Heart right ventricle (tissue), 16 donors: ENCODE measurements around the gene FBXO2. TPM values are rescaled to one million over a fixed set of nuclear protein-coding genes. Genes with fewer than 3 reads are reported as not detected.
A peak's percentile ranks its signal among the peaks of the same experiment; 100 is the strongest.

Experiments used
- ATAC-seq, 8 donors: fragments of 200-7000 bp; cut with Tn5 transposase; one replicate each; pipeline ENCODE4 v1.9.1; 2020; ENCODE audit warnings: mild to moderate bottlenecking in 8 of 8, moderate library complexity in 8 of 8, moderate number of reproducible peaks in 1 of 8
- DNase-seq, 2 donors: peaks; one replicate each; pipeline ENCODE4 v3.0.0-alpha.2; 2020
- H3K27ac ChIP-seq, 10 donors: fragments of 200-600 bp; sonication (generic) in 2 of 10; one replicate each; pipeline versions ENCODE4 v1.5.0 to v1.8.0; 2020 to 2022; ENCODE audit warnings: mild to moderate bottlenecking in 3 of 10
- H3K27me3 ChIP-seq, 7 donors: fragments of 200-600 bp; one replicate each; pipeline ENCODE4 v1.8.0; 2021 to 2022; ENCODE audit warnings: mild to moderate bottlenecking in 2 of 7
- H3K36me3 ChIP-seq, 9 donors: fragments of 200-600 bp; sonication (generic) in 1 of 9; one replicate each; pipeline versions ENCODE4 v1.5.0 to v1.8.0; 2020 to 2022; ENCODE audit warnings: mild to moderate bottlenecking in 2 of 9
- H3K4me1 ChIP-seq, 9 donors: fragments of 200-600 bp; sonication (generic) in 1 of 9; one replicate each; pipeline versions ENCODE4 v1.5.0 to v1.8.0; 2020 to 2022; ENCODE audit warnings: mild to moderate bottlenecking in 4 of 9
- H3K4me3 ChIP-seq, 10 donors: fragments of 200-600 bp; sonication (generic) in 2 of 10; one replicate each; pipeline versions ENCODE4 v1.5.0 to v1.8.0; 2020 to 2022; ENCODE audit warnings: mild to moderate bottlenecking in 7 of 10, moderate library complexity in 2 of 10
- H3K9me3 ChIP-seq, 11 donors: fragments of 200-600 bp in 10 of 11; sonication (generic) in 2 of 11; one replicate each; pipeline versions ENCODE4 v1.5.0 to v1.8.0; 2013 to 2022; ENCODE audit warnings: mild to moderate bottlenecking in 2 of 11, control low read depth in 1 of 11, moderate library complexity in 1 of 11
- CTCF ChIP-seq, 9 donors: fragments of 200-600 bp; sonication (generic) in 2 of 9; IDR thresholded peaks; one replicate each; pipeline versions ENCODE4 v1.5.0 to v1.8.0; 2021 to 2022; ENCODE audit warnings: antibody characterized with exemption in 9 of 9, mild to moderate bottlenecking in 5 of 9, moderate library complexity in 1 of 9
- WGBS, 2 donors: extraction: QIAGEN DNeasy Blood & Tissue Kit; methylation state at CpG; one replicate each; pipeline ENCODE4 v1.1.7; 2013; ENCODE audit warnings: inconsistent platforms in 1 of 2; 5-methylcytosine and 5-hydroxymethylcytosine counted together
- intact Hi-C, 10 donors: fragments of 100-400 bp; cut with DNase I; formaldehyde crosslinking; loops; one replicate each; pipeline versions ENCODE4 v1.11.1 to v1.14.2; 2022
- polyA plus RNA-seq, 2 donors: library from polyadenylated mRNA; stranded (reverse); fragments of 200-250 nt; gene quantifications; one replicate each; pipeline ENCODE4 v1.2.3, GENCODE V29; 2013
- total RNA-seq, 10 donors: library from RNA; stranded (reverse); fragmentation: NEBNext Ultra II Directional in 3 of 10; extraction: Animal tissue kit (Norgen Biotek cat#: 25700) in 3 of 10; gene quantifications; one replicate each; pipeline versions ENCODE4 v1.2.1 to v1.2.4, GENCODE V29; 2021 to 2023
- donor health status: Arrhythmogenic right ventricular cardiomyopathy.
- donor health status: ischemic (EF 13 %, LVEDD 7.1; RV severe dilation, severe dysfunction).
- donor health status: healthy with polysubstance abuse.
- donor health status: DM: no; HTN: yes; CAD: no.
- donor health status: DM: no; HTN: no; CAD: no.
- donor health status: ischemic (EF 25% LVEDD 6.9; RV normal size, moderate dysfunction).
- donor health status: ischemic (EF 25% LVEDD 5.7; RV mildly dilated, moderate dysfunction).
- donor health status: healthy.
- donor health status: DM: yes; HTN: yes; CAD: no.
- donor health status: Ischemic cardiomyopathy.
- donor health status: ischemic (EF 35%, LVEDD 5.7; RV mildly dilated, moderate dysfunction).
- donor health status: nonischemic (EF 11% LVEDD 7.7; RV severe dilation, severe dysfunction).
- donor health status: DM: yes; HTN: yes; CAD: no.
- donor health status: PGD.
- donor health status: ischemic (EF 29% LVEDD 5.4; RV normal size, mild dysfunction).
- donor health status: nonischemic (EF 23%, LVEDD 6.1; RV moderate dilation, normal function).

FBXO2 gene
- total and polyA plus RNA-seq, 12 donors: 0.70 to 5.5 (median 2.0) TPM

- Histone ChIP-seq H3K4me1 (peaks cover 0 to 33% (median 22%) of the 10 kb centered on the region in 9 donors), H3K36me3 (no peaks in the 10 kb centered on the region), H3K27ac (no peak overlapping the region), H3K27me3 (peaks cover 3 to 69% (median 30%) of the 10 kb centered on the region in 7 donors), H3K9me3 (no peaks in the 10 kb centered on the region), H3K4me3 (no peak overlapping the region)
- DNase-seq: peak in 1 of 2 donors; percentile 41
- 51 to 53% methylated on average over 6 of the region's 6 CpGs for WGBS, 2 donors
- intact Hi-C loops: loop anchor here in 5 of 10 donors (5.0 to 10.0 kb wide), 6 partner anchors 171 to 611 kb away; partner anchors contain the start of genes DISP3 (in 2 of the 5) and MASP2 (in 1 of the 5)
- ATAC-seq: peak in 3 of 8 donors; percentile 16 to 36 (median 34)
- no peak for TF ChIP-seq CTCF (IDR thresholded peaks at IDR 0.05)
Measured at GRCh38 chr1:11648039-11648438, 6.2 kb downstream of the FBXO2 start.

- ATAC-seq (no peak), DNase-seq (no peak)
- intact Hi-C loops: loop anchor here in 5 of 10 donors (5.0 to 10.0 kb wide), 6 partner anchors 170 to 610 kb away; partner anchors contain the start of genes DISP3 (in 2 of the 5) and MASP2 (in 1 of the 5)
- no peaks in the 10 kb centered on the region for H3K9me3 ChIP-seq
- no peak overlapping the region for H3K4me3 ChIP-seq
- no peak overlapping the region for H3K27ac ChIP-seq
- no peak for TF ChIP-seq CTCF (IDR thresholded peaks at IDR 0.05)
- H3K4me1 ChIP-seq: peaks cover 0 to 33% (median 22%) of the 10 kb centered on the region in 9 donors
- H3K36me3 ChIP-seq: no peaks in the 10 kb centered on the region
- 90 to 91% methylated on average over 7 of the region's 7 CpGs for WGBS, 2 donors
- H3K27me3 ChIP-seq: peaks cover 3 to 71% (median 30%) of the 10 kb centered on the region in 7 donors
Measured at GRCh38 chr1:11647333-11647732, 6.9 kb downstream of the FBXO2 start.

- no peak overlapping the region for H3K4me3 ChIP-seq
- no peak for TF ChIP-seq CTCF (IDR thresholded peaks at IDR 0.05)
- intact Hi-C loops: loop anchor here in 5 of 10 donors (5.0 to 10.0 kb wide), 6 partner anchors 169 to 609 kb away; partner anchors contain the start of genes DISP3 (in 2 of the 5) and MASP2 (in 1 of the 5)
- peaks cover 0 to 34% (median 22%) of the 10 kb centered on the region in 9 donors for H3K4me1 ChIP-seq
- ATAC-seq: no peak
- peaks cover 3 to 76% (median 33%) of the 10 kb centered on the region in 7 donors for H3K27me3 ChIP-seq
- WGBS, 2 donors: 79 to 83% methylated on average over 8 to 9 of the region's 9 CpGs
- no peaks in the 10 kb centered on the region for H3K36me3 ChIP-seq
- DNase-seq: no peak
- no peak overlapping the region for H3K27ac ChIP-seq
- no peaks in the 10 kb centered on the region for H3K9me3 ChIP-seq
Measured at GRCh38 chr1:11646317-11646716, 7.9 kb downstream of the FBXO2 start.

- no peak overlapping the region for H3K4me3 ChIP-seq
- WGBS, 2 donors: 28 to 29% methylated on average over 8 of the region's 8 CpGs
- intact Hi-C loops: loop anchor here in 5 of 10 donors (5.0 to 10.0 kb wide), 6 partner anchors 168 to 608 kb away; partner anchors contain the start of genes DISP3 (in 2 of the 5) and MASP2 (in 1 of the 5)
- peaks cover 3 to 71% (median 33%) of the 10 kb centered on the region in 7 donors for H3K27me3 ChIP-seq
- peak; percentile 63 to 85 (median 81) for TF ChIP-seq CTCF (IDR thresholded peaks at IDR 0.05)
- no peaks in the 10 kb centered on the region for H3K9me3 ChIP-seq
- ATAC-seq (peak in 7 of 8 donors; percentile 30 to 59 (median 46)), DNase-seq (peak; percentile 69 to 82)
- peaks cover 0 to 39% (median 21%) of the 10 kb centered on the region in 9 donors for H3K4me1 ChIP-seq
- no peaks in the 10 kb centered on the region for H3K36me3 ChIP-seq
- no peak overlapping the region for H3K27ac ChIP-seq
Measured at GRCh38 chr1:11645670-11646265, 8.5 kb downstream of the FBXO2 start.
